ENCODE data around the gene LYZL1. TPM values are rescaled to one million over a fixed set of nuclear protein-coding genes. Genes with fewer than 3 reads are reported as not detected.

Gene LYZL1
- total RNA-seq, 1 experiment from 2014 or later, result not detected

- no peak overlapping the region for H3K27ac Mint-ChIP-seq
- H3K9me3 Mint-ChIP-seq, result no peaks in the 10 kb centered on the region
- Histone ChIP-seq H2BK12ac (ENCODE audit: insufficient read length, low read depth, low read length) (no peak overlapping the region), H3K27ac (ENCODE audit: insufficient read length, low read depth, low read length) (no peak overlapping the region), H4K20me1 (ENCODE audit: control insufficient read depth, insufficient read depth, insufficient read length) (no peaks in the 10 kb centered on the region), H4K91ac (ENCODE audit: insufficient read length, low read depth, low read length) (no peak overlapping the region), H3K79me2 (ENCODE audit: insufficient read depth, low read length) (no peaks in the 10 kb centered on the region), H3K79me1 (ENCODE audit: insufficient read depth, low read depth, low read length, poor library complexity, severe bottlenecking) (no peaks in the 10 kb centered on the region), H3K14ac (ENCODE audit: insufficient read depth, low read length) (no peak overlapping the region), H3K4me1 (ENCODE audit: insufficient read depth, low read length) (no peaks in the 10 kb centered on the region; the same call in 1 of the 2 replicates), H4K5ac (ENCODE audit: insufficient read length, low read depth, low read length) (no peak overlapping the region), H2AFZ (ENCODE audit: low read length) (no peak overlapping the region), H4K8ac (replicated peaks; ENCODE audit: insufficient read length, low read depth, low read length) (no peak overlapping the region), H3K4me2 (ENCODE audit: insufficient read depth, insufficient read length, low read length) (no peak overlapping the region), H3K56ac (ENCODE audit: insufficient read length, low read depth, low read length) (no peak overlapping the region), H2AK5ac (ENCODE audit: insufficient read length, low read length) (no peak overlapping the region), H3K27me3 (ENCODE audit: insufficient read depth, low read length) (no peaks in the 10 kb centered on the region), H2BK20ac (ENCODE audit: low read depth, low read length, poor library complexity, severe bottlenecking) (no peak overlapping the region), H2BK5ac (ENCODE audit: insufficient read length, low read length) (no peak overlapping the region), H3K23ac (ENCODE audit: insufficient read length, low read depth, low read length) (no peak overlapping the region), H3K23me2 (ENCODE audit: insufficient read length, low read depth, low read length, poor library complexity, severe bottlenecking) (no peaks in the 10 kb centered on the region), H2BK120ac (ENCODE audit: low read depth, low read length, poor library complexity, severe bottlenecking) (no peak overlapping the region), H2BK15ac (ENCODE audit: low read depth, low read length) (no peak overlapping the region), H3K9me3 (ENCODE audit: control insufficient read depth, low read depth, low read length) (no peaks in the 10 kb centered on the region), H3K4ac (ENCODE audit: low read depth, low read length) (no peak overlapping the region), H3K9ac (ENCODE audit: extremely low read depth, insufficient read length, low read length) (no peak overlapping the region), H3T11ph (ENCODE audit: low read length) (no peak overlapping the region), H3K18ac (ENCODE audit: insufficient read length, low read depth, low read length) (no peak overlapping the region)
- peaks cover 0 to 5% of the 10 kb centered on the region in 2 experiments; a peak in 2 of 4 replicates for H3K4me1 Mint-ChIP-seq
- no peak for DNase-seq
- no peak overlapping the region for H3K4me3 Mint-ChIP-seq
- no peak for TF ChIP-seq CTCF (conservative IDR thresholded peaks at IDR 0.05)
- no CpG with 5 or more reads among the region's 2 CpGs for WGBS (ENCODE audit: extremely low coverage, insufficient read length, low lambda C conversion rate)
- no peaks in the 10 kb centered on the region; the same call in 1 of the 2 replicates for H3K27me3 Mint-ChIP-seq (ENCODE audit: low read depth)
- no peaks in the 10 kb centered on the region for H3K36me3 Mint-ChIP-seq (ENCODE audit: insufficient read depth in 1 of 3, low read depth in 3 of 3)
These were observed 37.4 kb downstream of the LYZL1 start for GRCh38 chr10:29326299-29326698.

All from H9 (cell line).